Neutrophil (primary cell): ENCODE results near the gene PLA2G6.

Experiments
- H3K27ac ChIP-seq: fragments of 200-600 bp; sonication (generic); 2 replicates; pipeline ENCODE4 v1.5.1; 2016; ENCODE audit warnings: mild to moderate bottlenecking, moderate library complexity
- H3K27me3 ChIP-seq: fragments of 200-600 bp; sonication (generic); 2 replicates; pipeline ENCODE4 v1.6.0; 2016; ENCODE audit warnings: mild to moderate bottlenecking
- H3K36me3 ChIP-seq: fragments of 200-600 bp; sonication (generic); 2 replicates; pipeline ENCODE4 v1.5.1; 2017
- H3K4me1 ChIP-seq, 2 experiments: fragments of 200-600 bp in 1 of 2; sonication (generic) in 1 of 2; 1 replicate in 1 of 2; 2 replicates in 1 of 2; pipeline versions ENCODE4 v1.5.1 to v1.6.1; 2013 to 2016; ENCODE audit warnings: low read depth in 1 of 2, low read length in 1 of 2, mild to moderate bottlenecking in 1 of 2, moderate library complexity in 1 of 2; ENCODE audit not compliant: control insufficient read depth in 1 of 2, insufficient read depth in 1 of 2
- H3K4me3 ChIP-seq, 2 experiments: fragments of 200-600 bp in 1 of 2; sonication (generic) in 1 of 2; 1 replicate in 1 of 2; 2 replicates in 1 of 2; pipeline ENCODE4 v1.5.1; 2013 to 2016; ENCODE audit warnings: low read depth in 1 of 2, low read length in 1 of 2, mild to moderate bottlenecking in 1 of 2, moderate library complexity in 1 of 2
- H3K9me3 ChIP-seq: fragments of 200-600 bp; sonication (generic); 2 replicates; pipeline ENCODE4 v1.5.1; 2016
- CTCF ChIP-seq: fragments of 200-600 bp; sonication (generic); IDR thresholded peaks from 2 replicates; pipeline ENCODE4 v1.5.1; 2016; ENCODE audit warnings: antibody characterized with exemption

The PLA2G6 gene

GRCh38 chr22:38208551-38208968 lies 26.9 kb upstream of the PLA2G6 start:
- Histone ChIP-seq H3K9me3 (no peaks in the 10 kb centered on the region), H3K36me3 (no peaks in the 10 kb centered on the region), H3K4me3 (no peak overlapping the region), H3K4me1 (peaks cover 10 to 16% of the 10 kb centered on the region in 2 experiments), H3K27me3 (peaks cover 21% of the 10 kb centered on the region), H3K27ac (no peak overlapping the region)
- no peak for TF ChIP-seq CTCF

- H3K27me3 ChIP-seq, result peaks cover 26% of the 10 kb centered on the region
- no peaks in the 10 kb centered on the region for H3K36me3 ChIP-seq
- H3K4me1 ChIP-seq, result peaks cover 10 to 16% of the 10 kb centered on the region in 2 experiments
- no peak for TF ChIP-seq CTCF
- H3K27ac ChIP-seq, result no peak overlapping the region
- H3K9me3 ChIP-seq, result no peaks in the 10 kb centered on the region
- H3K4me3 ChIP-seq, result no peak overlapping the region
Observed at GRCh38 chr22:38207898-38208432, 26.3 kb upstream of the PLA2G6 start.

- H3K27ac ChIP-seq, result no peak overlapping the region
- H3K4me3 ChIP-seq, result no peak overlapping the region
Observed at GRCh38 chr22:38205261-38206128, 23.9 kb upstream of the PLA2G6 start.

GRCh38 chr22:38204784-38205183 lies 23.2 kb upstream of the PLA2G6 start:
- no peak overlapping the region for H3K4me3 ChIP-seq
- H3K4me1 ChIP-seq, result peaks cover 12 to 25% of the 10 kb centered on the region in 2 experiments
- peaks cover 26% of the 10 kb centered on the region for H3K27me3 ChIP-seq
- no peak overlapping the region for H3K27ac ChIP-seq
- TF ChIP-seq CTCF, result no peak
- H3K36me3 ChIP-seq, result no peaks in the 10 kb centered on the region
- no peaks in the 10 kb centered on the region for H3K9me3 ChIP-seq

More at GRCh38 chr22:38205261-38206128, 23.9 kb upstream of the PLA2G6 start:
- Histone ChIP-seq H3K36me3 (no peaks in the 10 kb centered on the region), H3K9me3 (no peaks in the 10 kb centered on the region), H3K4me1 (peaks cover 12 to 25% of the 10 kb centered on the region in 2 experiments), H3K27me3 (peaks cover 26% of the 10 kb centered on the region)
- no peak for TF ChIP-seq CTCF

GRCh38 chr22:38203855-38204514 lies 22.4 kb upstream of the PLA2G6 start:
- TF ChIP-seq CTCF, result no peak
- Histone ChIP-seq H3K4me3 (peak overlapping the region in 1 of 2 experiments; percentile 88), H3K4me1 (peaks cover 12 to 25% of the 10 kb centered on the region in 2 experiments), H3K9me3 (no peaks in the 10 kb centered on the region), H3K27ac (peak overlapping the region; percentile 92), H3K36me3 (no peaks in the 10 kb centered on the region), H3K27me3 (peaks cover 26% of the 10 kb centered on the region)
